ENCODE results near the gene TMEM272. TPM values are rescaled to one million over a fixed set of nuclear protein-coding genes. Genes with fewer than 3 reads are reported as not detected.

The TMEM272 gene
- total RNA-seq, 4 donors from 2014 or later = not detected

DNA sequence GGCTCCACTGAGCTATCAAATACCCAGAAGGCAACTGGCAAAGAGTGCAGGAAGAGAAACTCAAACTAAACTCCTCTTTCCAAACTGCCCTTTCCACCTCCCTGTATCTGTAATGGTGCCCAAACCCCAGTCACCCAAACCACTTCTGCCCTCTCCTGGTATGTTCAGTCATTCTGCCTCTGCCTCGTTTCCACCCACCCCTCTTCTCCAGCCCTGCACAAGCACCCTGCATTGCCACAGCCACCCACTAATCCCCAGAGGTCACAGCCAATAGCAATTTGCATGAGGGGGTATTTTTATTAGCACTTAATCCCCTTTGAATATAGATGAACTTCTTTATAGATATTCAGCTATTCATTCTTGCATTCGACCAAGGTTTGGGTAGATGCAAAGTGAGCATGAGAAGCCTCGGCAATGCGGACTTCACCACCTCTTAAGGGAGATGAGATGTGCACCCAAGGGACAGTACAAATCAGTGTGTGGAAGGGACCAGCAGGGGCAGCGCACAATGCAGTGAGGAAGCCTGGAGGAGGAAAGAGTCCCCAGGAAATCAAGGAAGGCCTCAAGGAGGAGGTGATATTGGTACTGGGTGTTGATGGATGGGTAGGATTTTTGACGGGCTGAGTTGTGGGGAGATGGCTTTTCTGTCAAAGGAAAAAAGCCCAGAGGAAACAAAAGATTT is 12.4 kb downstream of the TMEM272 start:
- no peak overlapping the region for H3K4me3 ChIP-seq
- no peaks in the 10 kb centered on the region for H3K27me3 ChIP-seq
- in situ Hi-C loops (cut with MboI; ENCODE audit: low pct_ligation_motif_present in 1 of 4, low pct_unique_long_range_greater_than_20kb in 1 of 4, low sequenced_read_pairs in 3 of 4) (no loop called here), intact Hi-C loops (cut with DNase I; ENCODE audit: low total_unique reads) (no loop called here)
- H3K27ac ChIP-seq = no peak overlapping the region
- no peaks in the 10 kb centered on the region for H3K36me3 ChIP-seq
- H3K9me3 ChIP-seq = no peaks in the 10 kb centered on the region
- peak; percentile 26 for DNase-seq
- TF ChIP-seq POLR2AphosphoS5 (IDR thresholded peaks at IDR 0.05) = no peak
- TF ChIP-seq, protein P1, sequence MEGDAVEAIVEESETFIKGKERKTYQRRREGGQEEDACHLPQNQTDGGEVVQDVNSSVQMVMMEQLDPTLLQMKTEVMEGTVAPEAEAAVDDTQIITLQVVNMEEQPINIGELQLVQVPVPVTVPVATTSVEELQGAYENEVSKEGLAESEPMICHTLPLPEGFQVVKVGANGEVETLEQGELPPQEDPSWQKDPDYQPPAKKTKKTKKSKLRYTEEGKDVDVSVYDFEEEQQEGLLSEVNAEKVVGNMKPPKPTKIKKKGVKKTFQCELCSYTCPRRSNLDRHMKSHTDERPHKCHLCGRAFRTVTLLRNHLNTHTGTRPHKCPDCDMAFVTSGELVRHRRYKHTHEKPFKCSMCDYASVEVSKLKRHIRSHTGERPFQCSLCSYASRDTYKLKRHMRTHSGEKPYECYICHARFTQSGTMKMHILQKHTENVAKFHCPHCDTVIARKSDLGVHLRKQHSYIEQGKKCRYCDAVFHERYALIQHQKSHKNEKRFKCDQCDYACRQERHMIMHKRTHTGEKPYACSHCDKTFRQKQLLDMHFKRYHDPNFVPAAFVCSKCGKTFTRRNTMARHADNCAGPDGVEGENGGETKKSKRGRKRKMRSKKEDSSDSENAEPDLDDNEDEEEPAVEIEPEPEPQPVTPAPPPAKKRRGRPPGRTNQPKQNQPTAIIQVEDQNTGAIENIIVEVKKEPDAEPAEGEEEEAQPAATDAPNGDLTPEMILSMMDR (IDR thresholded peaks at IDR 0.05) = peak in 2 of 5 experiments; percentile 30 to 36
- WGBS, 2 donors (ENCODE audit: low coverage in 1 of 2) = 10 to 63% methylated on average over 1 to 6 of the region's 6 CpGs
- no peaks in the 10 kb centered on the region for H3K4me1 ChIP-seq

DNA sequence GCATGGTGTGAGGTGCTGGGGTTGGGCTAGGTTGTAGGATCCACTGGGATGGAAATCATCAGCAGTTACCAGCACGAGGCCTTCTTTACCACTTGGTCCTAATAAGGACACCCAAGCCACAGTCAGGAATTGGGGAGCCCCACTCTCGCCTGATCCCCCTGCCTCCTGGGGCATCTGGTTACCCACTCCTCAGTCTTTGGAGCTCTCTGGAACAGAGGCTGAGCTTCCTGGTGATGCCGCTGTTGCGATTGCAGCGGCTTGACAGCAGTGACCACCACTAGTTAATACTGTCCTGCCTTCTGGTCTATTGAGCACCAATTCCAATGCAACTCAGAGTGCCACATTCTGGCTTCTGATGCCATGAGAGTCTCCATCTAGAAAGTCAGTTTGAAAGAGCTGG is 13.5 kb downstream of the TMEM272 start:
- no peaks in the 10 kb centered on the region for H3K9me3 ChIP-seq
- H3K27me3 ChIP-seq = no peaks in the 10 kb centered on the region
- no peaks in the 10 kb centered on the region for H3K36me3 ChIP-seq
- intact Hi-C loops (cut with DNase I; ENCODE audit: low total_unique reads) (no loop called here), in situ Hi-C loops (cut with MboI; ENCODE audit: low pct_ligation_motif_present in 1 of 4, low pct_unique_long_range_greater_than_20kb in 1 of 4, low sequenced_read_pairs in 3 of 4) (no loop called here)
- DNase-seq = no peak
- H3K4me3 ChIP-seq = no peak overlapping the region
- TF ChIP-seq, protein P1 (IDR thresholded peaks at IDR 0.05) = no peak
- TF ChIP-seq EP300 (IDR thresholded peaks at IDR 0.05; ENCODE audit: low read depth) (no peak), POLR2A (IDR thresholded peaks at IDR 0.05) (no peak), POLR2AphosphoS5 (IDR thresholded peaks at IDR 0.05) (no peak)
- no peak overlapping the region for H3K27ac ChIP-seq
- peaks cover 0 to 9% (median 1%) of the 10 kb centered on the region in 4 donors for H3K4me1 ChIP-seq
- 90 to 100% methylated on average over 2 to 5 of the region's 5 CpGs for WGBS, 2 donors (ENCODE audit: low coverage in 1 of 2)

DNA sequence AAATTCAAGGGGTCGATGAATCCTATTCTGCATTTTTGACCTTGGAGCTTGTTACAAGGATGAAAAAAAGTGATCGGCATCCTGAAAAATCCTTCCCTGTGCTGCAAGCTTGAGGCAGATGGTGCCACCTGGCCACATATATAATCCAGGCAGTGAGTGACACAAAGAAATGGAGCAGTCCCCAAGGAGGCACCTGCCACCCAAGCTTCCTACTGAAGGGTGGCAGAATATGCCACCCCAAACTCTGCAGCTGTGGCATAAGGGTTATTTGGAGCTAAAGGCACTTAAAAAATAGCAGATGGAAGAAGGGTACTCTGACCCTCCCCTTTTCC is 15.4 kb downstream of the TMEM272 start:
- intact Hi-C loops (cut with DNase I; ENCODE audit: low total_unique reads) (no loop called here), in situ Hi-C loops (cut with MboI; ENCODE audit: low pct_ligation_motif_present in 1 of 4, low pct_unique_long_range_greater_than_20kb in 1 of 4, low sequenced_read_pairs in 3 of 4) (no loop called here)
- no peaks in the 10 kb centered on the region for H3K36me3 ChIP-seq
- DNase-seq = no peak
- H3K4me1 ChIP-seq = peaks cover 0 to 27% (median 4%) of the 10 kb centered on the region in 4 donors
- H3K9me3 ChIP-seq = no peaks in the 10 kb centered on the region
- H3K27me3 ChIP-seq = no peaks in the 10 kb centered on the region
- 98 to 100% methylated on average over 1 to 2 of the region's 2 CpGs for WGBS, 2 donors (ENCODE audit: low coverage in 1 of 2)
- no peak overlapping the region for H3K4me3 ChIP-seq
- TF ChIP-seq EP300 (IDR thresholded peaks at IDR 0.05; ENCODE audit: low read depth) (no peak), POLR2AphosphoS5 (IDR thresholded peaks at IDR 0.05) (no peak), POLR2A (IDR thresholded peaks at IDR 0.05) (no peak)
- TF ChIP-seq, protein P1 (IDR thresholded peaks at IDR 0.05) = no peak
- no peak overlapping the region for H3K27ac ChIP-seq

DNA sequence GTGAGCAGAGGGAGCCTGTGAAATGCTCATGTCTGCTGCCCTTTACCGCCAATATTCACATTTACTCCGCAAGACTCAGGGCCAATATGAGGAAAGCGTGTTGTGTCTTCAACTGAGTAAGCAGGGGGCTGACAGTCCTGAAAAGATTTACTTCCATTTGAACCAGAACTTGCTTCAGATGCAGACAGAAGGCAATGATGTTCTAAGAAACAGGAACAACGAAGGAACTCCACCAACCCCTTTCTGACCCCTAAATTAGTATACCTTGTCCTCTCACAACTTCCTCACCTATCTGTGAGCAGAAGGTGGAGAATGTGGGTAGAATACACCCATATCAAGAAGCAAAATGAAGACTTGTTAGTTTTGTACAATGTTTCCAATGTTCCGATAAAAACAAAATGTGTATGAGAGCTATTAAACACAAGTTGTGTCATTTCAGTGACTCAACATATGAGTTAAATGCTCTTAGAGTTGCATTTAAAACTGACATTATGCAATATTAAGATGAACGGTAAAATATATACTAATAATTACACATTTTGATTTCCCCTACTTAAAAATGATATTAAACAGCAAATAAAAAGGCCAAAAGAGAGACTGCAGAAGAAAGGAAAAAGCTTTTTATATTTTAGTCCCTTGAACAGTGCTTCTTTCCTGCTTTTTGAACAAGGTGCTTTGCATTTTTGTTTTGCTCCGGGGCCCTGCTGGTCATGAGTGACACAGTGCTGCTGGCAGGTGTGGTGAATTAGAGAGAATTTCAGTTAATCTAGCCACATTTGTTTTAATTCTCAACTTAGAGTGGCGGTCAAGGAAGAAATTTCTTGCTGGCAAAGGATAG is 16.0 kb downstream of the TMEM272 start:
- no peak for TF ChIP-seq POLR2AphosphoS5 (IDR thresholded peaks at IDR 0.05)
- TF ChIP-seq EP300 (IDR thresholded peaks at IDR 0.05; ENCODE audit: low read depth) = no peak
- TF ChIP-seq, protein P1 (IDR thresholded peaks at IDR 0.05) = no peak
- no peak for TF ChIP-seq POLR2A (IDR thresholded peaks at IDR 0.05)
- no peaks in the 10 kb centered on the region for H3K9me3 ChIP-seq
- H3K27ac ChIP-seq = no peak overlapping the region
- H3K36me3 ChIP-seq = no peaks in the 10 kb centered on the region
- no peaks in the 10 kb centered on the region for H3K27me3 ChIP-seq
- WGBS, 2 donors (ENCODE audit: low coverage in 1 of 2) = 88 to 98% methylated on average over 4 to 8 of the region's 8 CpGs
- in situ Hi-C loops (cut with MboI; ENCODE audit: low pct_ligation_motif_present in 1 of 4, low pct_unique_long_range_greater_than_20kb in 1 of 4, low sequenced_read_pairs in 3 of 4) (no loop called here), intact Hi-C loops (cut with DNase I; ENCODE audit: low total_unique reads) (no loop called here)
- peaks cover 0 to 27% (median 4%) of the 10 kb centered on the region in 4 donors for H3K4me1 ChIP-seq
- no peak overlapping the region for H3K4me3 ChIP-seq
- DNase-seq = no peak

Data from transverse colon (tissue), 4 donors.